Lower lobe of right lung (tissue), 2 donors: ENCODE results near the gene ANXA6. TPM values are rescaled to one million over a fixed set of nuclear protein-coding genes. Genes with fewer than 3 reads are reported as not detected.
"Not testable (repeated sequence)": the region's sequence is repeated elsewhere in the genome, so short reads cannot be mapped to it uniquely, and the experiment has no call there.

ENCODE experiments used
- ATAC-seq, 2 donors: fragments of 200-7000 bp; cut with Tn5 transposase; one replicate each; pipeline ENCODE4 v1.9.1; 2020 to 2022; ENCODE audit warnings: mild to moderate bottlenecking in 2 of 2, moderate library complexity in 2 of 2
- DNase-seq: peaks from one replicate; pipeline ENCODE4 v3.0.0-alpha.2; 2020
- H3K27ac ChIP-seq: fragments of 200-600 bp; one replicate; pipeline ENCODE4 v1.8.0; 2022
- H3K27me3 ChIP-seq: fragments of 200-600 bp; one replicate; pipeline ENCODE4 v1.8.0; 2022; ENCODE audit warnings: low read depth
- H3K36me3 ChIP-seq: fragments of 200-600 bp; one replicate; pipeline ENCODE4 v1.8.0; 2022; ENCODE audit warnings: mild to moderate bottlenecking
- H3K4me1 ChIP-seq: fragments of 200-600 bp; one replicate; pipeline ENCODE4 v1.8.0; 2022
- H3K4me3 ChIP-seq: fragments of 200-600 bp; one replicate; pipeline ENCODE4 v1.8.0; 2022; ENCODE audit warnings: mild to moderate bottlenecking
- H3K9me3 ChIP-seq: fragments of 200-600 bp; one replicate; pipeline ENCODE4 v1.8.0; 2022
- intact Hi-C: fragments of 100-400 bp; cut with DNase I; formaldehyde crosslinking; loops from one replicate; pipeline ENCODE4 v1.11.0; 2022
- total RNA-seq: library from RNA; stranded (reverse); fragmentation: NEBNext Ultra II Directional; extraction: Animal tissue kit (Norgen Biotek cat#: 25700); gene quantifications from one replicate; pipeline ENCODE4 v1.2.1, GENCODE V29; 2021
- TF ChIP-seq, protein P1 (sequence below): fragments of 200-600 bp; IDR thresholded peaks from one replicate; pipeline ENCODE4 v1.8.0; 2022; ENCODE audit warnings: antibody characterized with exemption, mild to moderate bottlenecking
- donor health status: DM: no; HTN: yes; CAD: no; lungs with severe emphysema.

ANXA6 gene
- total RNA-seq, 1 donor from 2014 or later, result 120 TPM

DNA sequence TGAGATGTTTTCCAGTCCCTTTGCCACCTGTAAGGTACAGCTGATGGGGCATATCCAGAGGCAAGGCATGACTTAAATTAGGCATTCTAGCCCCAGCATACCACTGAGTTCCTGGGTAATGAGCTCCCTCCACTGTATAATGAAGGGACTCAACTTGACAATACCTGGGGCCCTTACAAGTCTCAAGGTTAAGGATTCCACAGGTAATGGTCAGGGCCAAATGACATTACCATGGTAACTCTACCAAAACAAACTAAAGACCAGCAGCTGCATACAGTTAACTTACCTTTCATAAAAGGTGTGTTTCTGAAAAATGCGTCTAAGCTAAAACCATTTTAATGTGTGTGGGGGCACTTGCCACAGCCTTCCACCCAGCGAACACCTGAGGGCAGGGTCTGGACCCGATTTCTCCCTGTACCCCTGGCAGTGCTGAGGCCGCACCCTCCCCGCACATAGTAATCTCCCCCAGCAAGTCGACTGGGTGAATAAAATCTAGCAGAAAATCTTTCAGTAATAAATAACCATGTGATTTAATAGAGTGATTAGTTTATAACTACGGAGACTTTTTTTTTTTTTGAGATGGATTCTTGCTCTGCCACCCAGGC is 42.1 kb upstream of the ANXA6 start:
- ATAC-seq (no peak), DNase-seq (no peak)
- peaks cover 27% of the 10 kb centered on the region for H3K4me1 ChIP-seq
- intact Hi-C loops, result no loop called here
- TF ChIP-seq, protein P1, sequence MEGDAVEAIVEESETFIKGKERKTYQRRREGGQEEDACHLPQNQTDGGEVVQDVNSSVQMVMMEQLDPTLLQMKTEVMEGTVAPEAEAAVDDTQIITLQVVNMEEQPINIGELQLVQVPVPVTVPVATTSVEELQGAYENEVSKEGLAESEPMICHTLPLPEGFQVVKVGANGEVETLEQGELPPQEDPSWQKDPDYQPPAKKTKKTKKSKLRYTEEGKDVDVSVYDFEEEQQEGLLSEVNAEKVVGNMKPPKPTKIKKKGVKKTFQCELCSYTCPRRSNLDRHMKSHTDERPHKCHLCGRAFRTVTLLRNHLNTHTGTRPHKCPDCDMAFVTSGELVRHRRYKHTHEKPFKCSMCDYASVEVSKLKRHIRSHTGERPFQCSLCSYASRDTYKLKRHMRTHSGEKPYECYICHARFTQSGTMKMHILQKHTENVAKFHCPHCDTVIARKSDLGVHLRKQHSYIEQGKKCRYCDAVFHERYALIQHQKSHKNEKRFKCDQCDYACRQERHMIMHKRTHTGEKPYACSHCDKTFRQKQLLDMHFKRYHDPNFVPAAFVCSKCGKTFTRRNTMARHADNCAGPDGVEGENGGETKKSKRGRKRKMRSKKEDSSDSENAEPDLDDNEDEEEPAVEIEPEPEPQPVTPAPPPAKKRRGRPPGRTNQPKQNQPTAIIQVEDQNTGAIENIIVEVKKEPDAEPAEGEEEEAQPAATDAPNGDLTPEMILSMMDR, result no peak
- H3K36me3 ChIP-seq, result peaks cover 66% of the 10 kb centered on the region
- H3K27ac ChIP-seq, result no peak overlapping the region
- no peak overlapping the region for H3K4me3 ChIP-seq
- no peaks in the 10 kb centered on the region for H3K9me3 ChIP-seq
- no peaks in the 10 kb centered on the region for H3K27me3 ChIP-seq

DNA sequence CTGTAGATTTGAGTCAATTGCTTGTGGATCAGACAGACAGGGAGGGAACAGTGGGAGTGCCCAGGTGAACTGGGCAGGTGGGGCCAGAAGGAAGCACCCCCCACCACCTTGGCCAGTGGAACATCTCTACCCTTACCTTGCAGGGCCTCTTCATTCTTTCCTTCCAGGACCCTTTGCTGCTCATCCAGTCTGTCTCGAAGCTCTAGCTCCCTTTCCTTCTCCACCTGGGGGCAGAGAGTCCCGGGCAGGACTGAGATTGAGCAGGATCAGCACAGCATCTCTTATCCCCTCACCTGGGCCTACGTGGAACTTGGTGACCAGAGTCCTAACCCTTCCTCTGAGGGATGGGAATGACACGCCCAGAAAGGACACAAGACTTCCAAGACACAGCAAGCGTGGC is 41.3 kb upstream of the ANXA6 start:
- no peak for ATAC-seq
- H3K36me3 ChIP-seq, result peaks cover 64% of the 10 kb centered on the region
- H3K4me3 ChIP-seq, result no peak overlapping the region
- TF ChIP-seq, protein P1, result no peak
- H3K27me3 ChIP-seq, result no peaks in the 10 kb centered on the region
- H3K27ac ChIP-seq, result no peak overlapping the region
- DNase-seq, result no peak
- H3K9me3 ChIP-seq, result no peaks in the 10 kb centered on the region
- intact Hi-C loops, result no loop called here
- H3K4me1 ChIP-seq, result peaks cover 27% of the 10 kb centered on the region

DNA sequence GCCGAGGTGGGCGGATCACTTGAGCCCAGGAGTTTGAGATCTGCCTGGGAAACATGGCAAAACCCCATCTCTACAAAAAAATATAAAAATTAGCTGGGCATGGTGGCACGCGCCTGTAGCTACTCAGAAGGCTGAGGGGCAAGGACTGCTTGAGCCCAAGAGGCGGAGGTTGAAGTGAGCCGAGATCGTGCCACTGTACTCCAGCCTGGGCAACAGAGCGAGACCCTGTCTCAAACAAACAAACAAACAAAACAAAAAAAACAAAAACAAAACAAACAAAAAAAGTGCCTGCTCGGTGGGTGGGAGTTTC is 39.7 kb upstream of the ANXA6 start:
- ATAC-seq, H3K4me3 ChIP-seq, intact Hi-C loops, H3K27me3 ChIP-seq, DNase-seq, H3K27ac ChIP-seq, H3K9me3 ChIP-seq: not testable (repeated sequence)
- Histone ChIP-seq H3K4me1 (peaks cover 17% of the 10 kb centered on the region), H3K36me3 (peaks cover 61% of the 10 kb centered on the region)

DNA sequence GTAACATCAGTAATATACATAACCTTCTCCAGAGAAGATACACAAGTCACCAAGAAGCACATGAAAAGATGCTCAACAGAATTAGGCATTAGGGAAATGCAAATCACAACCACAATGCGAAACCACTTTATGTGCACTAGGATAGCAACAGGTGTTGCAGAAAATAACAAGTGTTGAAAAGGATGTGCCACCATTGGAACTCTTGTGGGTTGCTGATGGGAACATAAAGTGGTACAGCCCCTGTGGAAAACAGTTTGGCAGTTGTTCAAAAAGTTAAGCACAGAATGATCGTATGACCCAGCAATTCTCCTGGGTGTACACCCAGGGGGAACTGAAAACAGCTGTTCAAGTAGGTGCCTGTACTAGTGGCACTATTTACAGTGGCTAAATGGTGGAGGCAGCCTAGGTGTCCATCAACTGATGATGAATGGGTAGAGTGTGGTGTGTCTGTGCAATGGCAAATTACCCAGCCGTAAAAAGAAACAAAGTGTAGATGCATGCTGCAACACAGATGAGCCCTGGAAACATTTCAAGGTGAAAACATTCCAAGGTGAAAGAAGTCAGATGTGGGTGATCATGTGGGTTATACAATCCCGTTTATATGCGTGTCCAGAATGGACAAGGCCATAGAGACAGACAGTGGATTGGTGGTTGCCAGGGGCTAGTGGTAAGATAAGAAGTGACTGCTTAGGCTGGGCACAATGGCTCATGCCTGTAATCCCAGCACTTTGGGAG is 39.1 kb upstream of the ANXA6 start:
- Histone ChIP-seq H3K27me3 (no peaks in the 10 kb centered on the region), H3K9me3 (peaks cover 8% of the 10 kb centered on the region), H3K27ac (peak overlapping the region; percentile 41), H3K4me1 (peaks cover 17% of the 10 kb centered on the region), H3K4me3 (no peak overlapping the region), H3K36me3 (peaks cover 57% of the 10 kb centered on the region)
- intact Hi-C loops, result no loop called here
- TF ChIP-seq, protein P1, result no peak
- ATAC-seq (peak; percentile 19 to 56), DNase-seq (no peak)

DNA sequence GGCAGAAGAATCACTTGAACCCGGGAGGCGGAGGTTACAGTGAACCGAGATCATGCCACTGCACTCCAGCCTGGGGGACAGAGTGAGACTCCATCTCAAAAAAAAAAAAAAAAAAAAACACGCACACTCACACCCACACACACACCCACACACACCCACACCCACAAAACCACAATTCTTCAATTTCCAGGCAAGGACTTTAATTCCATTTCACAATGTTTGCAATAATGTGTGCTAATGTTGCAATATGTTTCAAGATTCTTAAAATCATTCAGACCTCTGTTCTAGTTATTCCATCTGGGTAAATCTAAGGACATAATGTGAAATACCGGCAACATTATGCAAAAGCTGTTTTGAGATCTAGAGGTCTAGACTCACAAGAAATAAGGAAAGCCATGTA is 38.0 kb upstream of the ANXA6 start:
- Histone ChIP-seq H3K36me3 (peaks cover 46% of the 10 kb centered on the region), H3K4me1 (peaks cover 17% of the 10 kb centered on the region), H3K27ac (peak overlapping the region; percentile 41), H3K4me3 (no peak overlapping the region), H3K9me3 (peaks cover 8% of the 10 kb centered on the region), H3K27me3 (no peaks in the 10 kb centered on the region)
- TF ChIP-seq, protein P1, result no peak
- peak; percentile 55 for DNase-seq
- ATAC-seq, result peak; percentile 87 to 92
- intact Hi-C loops, result no loop called here

DNA sequence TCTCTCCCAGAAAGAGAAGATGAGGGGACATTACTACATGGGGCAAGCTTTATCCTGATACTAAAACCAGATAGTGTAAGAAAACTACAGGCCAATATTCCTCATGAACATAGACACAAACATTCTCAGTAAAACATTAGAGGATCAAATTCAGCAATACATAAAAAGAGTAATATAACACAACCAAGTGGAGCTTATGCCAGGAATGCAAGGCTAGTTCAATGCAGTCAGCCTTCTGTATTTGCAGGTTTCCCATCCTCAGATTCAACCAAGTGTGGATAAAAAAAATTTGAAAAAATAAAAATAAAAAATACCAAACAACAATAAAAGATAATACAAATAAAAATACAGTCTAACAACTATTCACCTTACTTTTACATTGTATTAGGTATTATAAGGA is 35.0 kb upstream of the ANXA6 start:
- DNase-seq (no peak), ATAC-seq (no peak)
- TF ChIP-seq, protein P1, result no peak
- H3K4me1 ChIP-seq, result peaks cover 17% of the 10 kb centered on the region
- no peak overlapping the region for H3K4me3 ChIP-seq
- no peaks in the 10 kb centered on the region for H3K27me3 ChIP-seq
- intact Hi-C loops, result no loop called here
- H3K36me3 ChIP-seq, result peaks cover 25% of the 10 kb centered on the region
- H3K27ac ChIP-seq, result no peak overlapping the region
- peaks cover 8% of the 10 kb centered on the region for H3K9me3 ChIP-seq
